ENCODE measurements around the gene BRAP.
"Not testable (repeated sequence)": the region's sequence is repeated elsewhere in the genome, so short reads cannot be mapped to it uniquely, and the experiment has no call there.

DNA sequence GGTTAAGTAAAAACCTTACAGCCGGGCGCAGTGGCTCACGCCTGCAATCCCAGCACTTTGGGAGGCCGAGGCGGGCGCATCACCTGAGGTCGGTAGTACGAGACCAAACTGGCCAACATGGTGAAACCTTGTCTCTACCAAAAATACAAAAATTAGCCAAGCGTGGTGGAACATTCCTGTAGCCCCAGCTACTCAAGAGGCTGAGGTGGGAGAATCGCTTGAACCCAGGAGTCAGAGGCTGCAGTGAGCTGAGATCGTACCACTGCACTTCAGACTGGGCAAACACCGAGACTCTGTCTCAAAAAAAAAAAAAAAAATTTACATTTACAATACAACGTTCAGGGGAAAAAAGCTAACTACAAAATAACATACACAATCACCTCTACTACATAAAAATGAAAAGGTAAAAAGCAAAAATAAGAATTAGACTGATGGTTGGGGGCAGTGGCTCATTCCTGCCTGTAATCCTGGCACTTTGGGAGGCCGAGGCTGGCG is 90.4 kb downstream of the BRAP start:
- not testable (repeated sequence) for TF ChIP-seq ZNF133 (tag by site-specific recombination; IDR thresholded peaks at IDR 0.05); ZNF292 (tag by site-specific recombination; IDR thresholded peaks at IDR 0.05; ENCODE audit: borderline replicate concordance, low read depth); ZSCAN16 (tag by site-specific recombination; IDR thresholded peaks at IDR 0.05); MYNN (tag by site-specific recombination; IDR thresholded peaks at IDR 0.05; ENCODE audit: borderline replicate concordance); ZNF747 (tag by site-specific recombination; IDR thresholded peaks at IDR 0.05); GFI1B (tag by site-specific recombination; IDR thresholded peaks at IDR 0.05); KLF1 (tag by site-specific recombination; IDR thresholded peaks at IDR 0.05); ZNF664 (tag by site-specific recombination; IDR thresholded peaks at IDR 0.05); ZNF214 (tag by site-specific recombination; IDR thresholded peaks at IDR 0.05; ENCODE audit: borderline replicate concordance); BCL11B (tag by site-specific recombination; IDR thresholded peaks at IDR 0.05; ENCODE audit: low read depth)
- TF ChIP-seq, protein P1, sequence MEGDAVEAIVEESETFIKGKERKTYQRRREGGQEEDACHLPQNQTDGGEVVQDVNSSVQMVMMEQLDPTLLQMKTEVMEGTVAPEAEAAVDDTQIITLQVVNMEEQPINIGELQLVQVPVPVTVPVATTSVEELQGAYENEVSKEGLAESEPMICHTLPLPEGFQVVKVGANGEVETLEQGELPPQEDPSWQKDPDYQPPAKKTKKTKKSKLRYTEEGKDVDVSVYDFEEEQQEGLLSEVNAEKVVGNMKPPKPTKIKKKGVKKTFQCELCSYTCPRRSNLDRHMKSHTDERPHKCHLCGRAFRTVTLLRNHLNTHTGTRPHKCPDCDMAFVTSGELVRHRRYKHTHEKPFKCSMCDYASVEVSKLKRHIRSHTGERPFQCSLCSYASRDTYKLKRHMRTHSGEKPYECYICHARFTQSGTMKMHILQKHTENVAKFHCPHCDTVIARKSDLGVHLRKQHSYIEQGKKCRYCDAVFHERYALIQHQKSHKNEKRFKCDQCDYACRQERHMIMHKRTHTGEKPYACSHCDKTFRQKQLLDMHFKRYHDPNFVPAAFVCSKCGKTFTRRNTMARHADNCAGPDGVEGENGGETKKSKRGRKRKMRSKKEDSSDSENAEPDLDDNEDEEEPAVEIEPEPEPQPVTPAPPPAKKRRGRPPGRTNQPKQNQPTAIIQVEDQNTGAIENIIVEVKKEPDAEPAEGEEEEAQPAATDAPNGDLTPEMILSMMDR (tag by site-specific recombination; IDR thresholded peaks at IDR 0.05) = not testable (repeated sequence)
- TF ChIP-seq, protein P2, sequence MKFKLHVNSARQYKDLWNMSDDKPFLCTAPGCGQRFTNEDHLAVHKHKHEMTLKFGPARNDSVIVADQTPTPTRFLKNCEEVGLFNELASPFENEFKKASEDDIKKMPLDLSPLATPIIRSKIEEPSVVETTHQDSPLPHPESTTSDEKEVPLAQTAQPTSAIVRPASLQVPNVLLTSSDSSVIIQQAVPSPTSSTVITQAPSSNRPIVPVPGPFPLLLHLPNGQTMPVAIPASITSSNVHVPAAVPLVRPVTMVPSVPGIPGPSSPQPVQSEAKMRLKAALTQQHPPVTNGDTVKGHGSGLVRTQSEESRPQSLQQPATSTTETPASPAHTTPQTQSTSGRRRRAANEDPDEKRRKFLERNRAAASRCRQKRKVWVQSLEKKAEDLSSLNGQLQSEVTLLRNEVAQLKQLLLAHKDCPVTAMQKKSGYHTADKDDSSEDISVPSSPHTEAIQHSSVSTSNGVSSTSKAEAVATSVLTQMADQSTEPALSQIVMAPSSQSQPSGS (tag by site-specific recombination; IDR thresholded peaks at IDR 0.05; ENCODE audit: low read depth) = not testable (repeated sequence)
- peak; percentile 84 for TF ChIP-seq ZNF121 (tag by site-specific recombination; IDR thresholded peaks at IDR 0.05)
